ENCODE data around the gene CBX2.

- TF ChIP-seq, protein P1, sequence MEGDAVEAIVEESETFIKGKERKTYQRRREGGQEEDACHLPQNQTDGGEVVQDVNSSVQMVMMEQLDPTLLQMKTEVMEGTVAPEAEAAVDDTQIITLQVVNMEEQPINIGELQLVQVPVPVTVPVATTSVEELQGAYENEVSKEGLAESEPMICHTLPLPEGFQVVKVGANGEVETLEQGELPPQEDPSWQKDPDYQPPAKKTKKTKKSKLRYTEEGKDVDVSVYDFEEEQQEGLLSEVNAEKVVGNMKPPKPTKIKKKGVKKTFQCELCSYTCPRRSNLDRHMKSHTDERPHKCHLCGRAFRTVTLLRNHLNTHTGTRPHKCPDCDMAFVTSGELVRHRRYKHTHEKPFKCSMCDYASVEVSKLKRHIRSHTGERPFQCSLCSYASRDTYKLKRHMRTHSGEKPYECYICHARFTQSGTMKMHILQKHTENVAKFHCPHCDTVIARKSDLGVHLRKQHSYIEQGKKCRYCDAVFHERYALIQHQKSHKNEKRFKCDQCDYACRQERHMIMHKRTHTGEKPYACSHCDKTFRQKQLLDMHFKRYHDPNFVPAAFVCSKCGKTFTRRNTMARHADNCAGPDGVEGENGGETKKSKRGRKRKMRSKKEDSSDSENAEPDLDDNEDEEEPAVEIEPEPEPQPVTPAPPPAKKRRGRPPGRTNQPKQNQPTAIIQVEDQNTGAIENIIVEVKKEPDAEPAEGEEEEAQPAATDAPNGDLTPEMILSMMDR (IDR thresholded peaks at IDR 0.05 in 2 of 3, conservative IDR thresholded peaks at IDR 0.05 in 1 of 3; ENCODE audit: borderline replicate concordance in 1 of 3, insufficient read depth in 1 of 3, low read depth in 2 of 3, low read length in 2 of 3) = no peak
- no peak for TF ChIP-seq POLR2AphosphoS5 (IDR thresholded peaks at IDR 0.05; ENCODE audit: low read depth, low read length)
- TF ChIP-seq YY1 (IDR thresholded peaks at IDR 0.05; ENCODE audit: extremely low read depth, insufficient replicate concordance, low read depth, low read length) = no peak
- no peak for TF ChIP-seq ELF1 (IDR thresholded peaks at IDR 0.05; ENCODE audit: borderline replicate concordance, low read depth)
- TF ChIP-seq EZH2 (IDR thresholded peaks at IDR 0.05) = no peak
- no peak for TF ChIP-seq SIN3A (IDR thresholded peaks at IDR 0.05; ENCODE audit: low read depth)
- TF ChIP-seq POLR2A (IDR thresholded peaks at IDR 0.05; ENCODE audit: borderline replicate concordance, extremely low read depth, insufficient read depth, insufficient read length) = no peak
- TF ChIP-seq EGR1 (IDR thresholded peaks at IDR 0.05; ENCODE audit: low read depth) = no peak
- no peak for TF ChIP-seq RAD21 (IDR thresholded peaks at IDR 0.05; ENCODE audit: low read depth)
- TF ChIP-seq MAX (IDR thresholded peaks at IDR 0.05) = no peak
- TF ChIP-seq CEBPB (IDR thresholded peaks at IDR 0.05; ENCODE audit: low read depth) = no peak
- no peak for TF ChIP-seq SP1 (IDR thresholded peaks at IDR 0.05; ENCODE audit: low read depth)
- no peak for TF ChIP-seq FOSL1 (IDR thresholded peaks at IDR 0.05; ENCODE audit: low read depth)
- TF ChIP-seq, protein P2, sequence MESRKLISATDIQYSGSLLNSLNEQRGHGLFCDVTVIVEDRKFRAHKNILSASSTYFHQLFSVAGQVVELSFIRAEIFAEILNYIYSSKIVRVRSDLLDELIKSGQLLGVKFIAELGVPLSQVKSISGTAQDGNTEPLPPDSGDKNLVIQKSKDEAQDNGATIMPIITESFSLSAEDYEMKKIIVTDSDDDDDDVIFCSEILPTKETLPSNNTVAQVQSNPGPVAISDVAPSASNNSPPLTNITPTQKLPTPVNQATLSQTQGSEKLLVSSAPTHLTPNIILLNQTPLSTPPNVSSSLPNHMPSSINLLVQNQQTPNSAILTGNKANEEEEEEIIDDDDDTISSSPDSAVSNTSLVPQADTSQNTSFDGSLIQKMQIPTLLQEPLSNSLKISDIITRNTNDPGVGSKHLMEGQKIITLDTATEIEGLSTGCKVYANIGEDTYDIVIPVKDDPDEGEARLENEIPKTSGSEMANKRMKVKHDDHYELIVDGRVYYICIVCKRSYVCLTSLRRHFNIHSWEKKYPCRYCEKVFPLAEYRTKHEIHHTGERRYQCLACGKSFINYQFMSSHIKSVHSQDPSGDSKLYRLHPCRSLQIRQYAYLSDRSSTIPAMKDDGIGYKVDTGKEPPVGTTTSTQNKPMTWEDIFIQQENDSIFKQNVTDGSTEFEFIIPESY (IDR thresholded peaks at IDR 0.05; ENCODE audit: extremely low read depth, insufficient replicate concordance, low read length) = no peak
Observed at GRCh38 chr17:79758271-79758670, 19.7 kb upstream of the CBX2 start.
